Esophagus muscularis mucosa (tissue), 4 donors: Measurements from ENCODE around the gene DNAAF5. TPM values are rescaled to one million over a fixed set of nuclear protein-coding genes. Genes with fewer than 3 reads are reported as not detected.

Experiments used
- DNase-seq: peaks from one replicate; pipeline ENCODE4 v3.0.0-alpha.2; 2017; ENCODE audit errors: extremely low spot score
- H3K27ac ChIP-seq, 4 donors: fragments of 200-600 bp; sonication (generic); replicated peaks in 1 of 4; 1 replicate in 3 of 4; 2 replicates in 1 of 4; pipeline ENCODE4 v1.5.1; 2016 to 2019; ENCODE audit warnings: mild to moderate bottlenecking in 1 of 4
- H3K27me3 ChIP-seq, 4 donors: fragments of 200-600 bp; sonication (generic); one replicate each; pipeline versions ENCODE4 v1.5.1 to v1.6.0; 2016 to 2019
- H3K36me3 ChIP-seq, 4 donors: fragments of 200-600 bp; sonication (generic); one replicate each; pipeline ENCODE4 v1.5.1; 2016 to 2019
- H3K4me1 ChIP-seq, 4 donors: fragments of 200-600 bp; sonication (generic); one replicate each; pipeline ENCODE4 v1.5.1; 2016 to 2019
- H3K4me3 ChIP-seq, 4 donors: fragments of 200-600 bp; sonication (generic); 1 replicate in 2 of 4; 2 replicates in 2 of 4; pipeline ENCODE4 v1.5.1; 2016 to 2019; ENCODE audit warnings: mild to moderate bottlenecking in 4 of 4, moderate library complexity in 1 of 4
- H3K9me3 ChIP-seq, 4 donors: fragments of 200-600 bp; sonication (generic); 1 replicate in 3 of 4; 2 replicates in 1 of 4; pipeline ENCODE4 v1.5.1; 2016 to 2019
- EP300 ChIP-seq: sonication (generic); formaldehyde crosslinking; IDR thresholded peaks from one replicate; pipeline ENCODE4 v1.6.1; 2017; ENCODE audit warnings: antibody characterized with exemption
- POLR2A ChIP-seq: fragments of 450-650 bp; IDR thresholded peaks from one replicate; pipeline ENCODE4 v1.6.1; 2017; ENCODE audit warnings: antibody characterized with exemption, moderate library complexity, mild to moderate bottlenecking, low read depth
- POLR2AphosphoS5 ChIP-seq, 2 donors: sonication (generic); formaldehyde crosslinking; IDR thresholded peaks; one replicate each; pipeline ENCODE4 v1.6.1; 2017; ENCODE audit warnings: antibody characterized with exemption in 2 of 2
- WGBS: methylation state at CpG from one replicate; pipeline ENCODE4 v1.1.5; 2018; 5-methylcytosine and 5-hydroxymethylcytosine counted together
- intact Hi-C: fragments of 100-400 bp; cut with DNase I; formaldehyde crosslinking; loops from one replicate; pipeline ENCODE4 v1.15.1; 2023
- total RNA-seq, 4 donors: library from RNA; depleted of rRNA; stranded (reverse); fragments of >200 nt; gene quantifications; one replicate each; pipeline versions ENCODE4 v1.1.0 to v1.2.1, GENCODE V29; 2016
- TF ChIP-seq, protein P1 (sequence below), 3 experiments: fragments of 200-600 bp in 2 of 3; fragments of 450-650 bp in 1 of 3; sonication (generic) in 2 of 3; IDR thresholded peaks; one replicate each; pipeline ENCODE4 v1.5.1; 2017 to 2019; ENCODE audit warnings: antibody characterized with exemption in 3 of 3, mild to moderate bottlenecking in 2 of 3, moderate library complexity in 1 of 3

DNAAF5 gene
- total RNA-seq: 10 to 100 TPM; 21.2 to 32.7 (median 29.4) TPM

DNA sequence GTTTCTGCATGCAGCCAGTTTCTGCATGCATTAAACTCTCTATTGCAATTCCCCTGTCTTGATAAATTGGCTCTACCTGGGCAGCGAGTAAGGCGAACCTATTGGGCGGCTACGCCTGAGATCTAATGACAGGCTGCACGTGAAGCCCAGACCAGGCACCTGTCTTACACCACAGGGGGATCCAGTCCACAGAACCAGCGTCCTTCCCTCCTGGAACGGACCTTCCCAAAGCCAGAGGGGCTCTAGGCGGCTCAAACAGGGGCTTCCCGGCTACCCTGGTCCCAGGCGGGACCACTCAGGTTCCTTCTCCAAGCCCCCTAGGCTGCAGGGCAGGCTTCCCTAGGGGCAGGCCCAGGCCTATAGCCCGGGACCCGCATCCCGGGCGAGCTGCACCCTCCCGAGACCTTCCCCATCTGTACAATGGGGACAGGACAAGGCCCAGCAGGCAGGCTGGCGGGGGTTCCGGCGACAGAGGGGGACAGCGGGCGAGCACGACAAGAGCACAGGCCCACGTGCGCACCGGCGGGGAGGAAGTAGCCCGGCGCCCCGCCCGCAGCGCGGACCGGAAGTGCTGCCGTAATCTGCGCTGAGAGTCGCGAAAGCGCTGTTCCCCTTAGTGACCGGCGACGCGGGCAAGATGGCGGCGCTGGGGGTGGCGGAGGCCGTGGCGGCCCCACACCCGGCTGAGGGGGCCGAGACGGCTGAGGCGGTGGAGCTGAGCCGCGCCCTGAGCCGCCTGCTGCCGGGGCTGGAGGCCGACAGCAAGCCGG is at the start of gene DNAAF5:
DNAAF5 (plus strand) TSS at position 616 of the 770 bp plus-strand sequence; CDS start at position 638, 22 bp downstream.
- WGBS: 19% methylated on average over 28 of the region's 56 CpGs
- Histone ChIP-seq H3K27ac (peak within 1 kb of the TSS; percentile 65 to 85 (median 76)), H3K4me1 (peaks cover 23 to 40% (median 34%) of the 10 kb centered on the region in 4 donors), H3K9me3 (no peaks in the 10 kb centered on the region), H3K4me3 (peak within 1 kb of the TSS; percentile 87 to 99 (median 96)), H3K36me3 (peaks cover 0 to 23% (median 10%) of the 10 kb centered on the region in 4 donors), H3K27me3 (no peaks in the 10 kb centered on the region)
- peak; percentile 97 for DNase-seq
- intact Hi-C loops: no loop called here
- TF ChIP-seq POLR2AphosphoS5 (IDR thresholded peaks at IDR 0.05) (peak; percentile 79 to 86), EP300 (no peak)
- TF ChIP-seq, protein P1, sequence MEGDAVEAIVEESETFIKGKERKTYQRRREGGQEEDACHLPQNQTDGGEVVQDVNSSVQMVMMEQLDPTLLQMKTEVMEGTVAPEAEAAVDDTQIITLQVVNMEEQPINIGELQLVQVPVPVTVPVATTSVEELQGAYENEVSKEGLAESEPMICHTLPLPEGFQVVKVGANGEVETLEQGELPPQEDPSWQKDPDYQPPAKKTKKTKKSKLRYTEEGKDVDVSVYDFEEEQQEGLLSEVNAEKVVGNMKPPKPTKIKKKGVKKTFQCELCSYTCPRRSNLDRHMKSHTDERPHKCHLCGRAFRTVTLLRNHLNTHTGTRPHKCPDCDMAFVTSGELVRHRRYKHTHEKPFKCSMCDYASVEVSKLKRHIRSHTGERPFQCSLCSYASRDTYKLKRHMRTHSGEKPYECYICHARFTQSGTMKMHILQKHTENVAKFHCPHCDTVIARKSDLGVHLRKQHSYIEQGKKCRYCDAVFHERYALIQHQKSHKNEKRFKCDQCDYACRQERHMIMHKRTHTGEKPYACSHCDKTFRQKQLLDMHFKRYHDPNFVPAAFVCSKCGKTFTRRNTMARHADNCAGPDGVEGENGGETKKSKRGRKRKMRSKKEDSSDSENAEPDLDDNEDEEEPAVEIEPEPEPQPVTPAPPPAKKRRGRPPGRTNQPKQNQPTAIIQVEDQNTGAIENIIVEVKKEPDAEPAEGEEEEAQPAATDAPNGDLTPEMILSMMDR (IDR thresholded peaks at IDR 0.05): peak in 1 of 3 experiments; percentile 19

DNA sequence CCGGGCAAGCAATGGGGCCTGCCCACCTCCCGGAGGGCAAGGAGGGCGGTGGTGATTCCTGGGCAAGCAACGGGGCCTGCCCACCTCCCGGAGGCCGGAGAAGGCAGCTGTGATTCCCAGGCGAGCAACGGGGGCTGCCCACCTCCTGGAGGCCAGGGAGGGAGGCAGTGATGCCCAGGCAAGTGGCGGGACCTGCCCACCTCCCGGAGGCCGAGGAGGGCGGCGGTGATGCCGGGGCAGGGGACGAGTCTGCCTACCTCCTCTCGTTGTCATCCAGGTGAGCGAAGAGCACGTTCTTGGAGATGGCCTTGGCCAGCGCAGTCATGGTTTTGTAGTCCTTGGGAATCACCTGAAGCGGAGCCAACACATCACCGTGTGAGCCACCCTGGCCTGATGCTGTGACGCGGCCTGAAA is 49.5 kb upstream of the DNAAF5 start:
- DNase-seq: no peak
- no peak for TF ChIP-seq POLR2A
- no peak for TF ChIP-seq EP300
- TF ChIP-seq, protein P1 (IDR thresholded peaks at IDR 0.05): no peak
- no peak for TF ChIP-seq POLR2AphosphoS5 (IDR thresholded peaks at IDR 0.05)
- H3K4me3 ChIP-seq: no peak overlapping the region
- peaks cover 0 to 39% (median 16%) of the 10 kb centered on the region in 4 donors for H3K36me3 ChIP-seq
- 96% methylated on average over 12 of the region's 23 CpGs for WGBS
- H3K9me3 ChIP-seq: no peaks in the 10 kb centered on the region
- H3K27ac ChIP-seq: peak overlapping the region in 1 of 4 donors; percentile 80
- intact Hi-C loops: no loop called here
- H3K4me1 ChIP-seq: peaks cover 4 to 14% (median 11%) of the 10 kb centered on the region in 4 donors
- no peaks in the 10 kb centered on the region for H3K27me3 ChIP-seq

DNA sequence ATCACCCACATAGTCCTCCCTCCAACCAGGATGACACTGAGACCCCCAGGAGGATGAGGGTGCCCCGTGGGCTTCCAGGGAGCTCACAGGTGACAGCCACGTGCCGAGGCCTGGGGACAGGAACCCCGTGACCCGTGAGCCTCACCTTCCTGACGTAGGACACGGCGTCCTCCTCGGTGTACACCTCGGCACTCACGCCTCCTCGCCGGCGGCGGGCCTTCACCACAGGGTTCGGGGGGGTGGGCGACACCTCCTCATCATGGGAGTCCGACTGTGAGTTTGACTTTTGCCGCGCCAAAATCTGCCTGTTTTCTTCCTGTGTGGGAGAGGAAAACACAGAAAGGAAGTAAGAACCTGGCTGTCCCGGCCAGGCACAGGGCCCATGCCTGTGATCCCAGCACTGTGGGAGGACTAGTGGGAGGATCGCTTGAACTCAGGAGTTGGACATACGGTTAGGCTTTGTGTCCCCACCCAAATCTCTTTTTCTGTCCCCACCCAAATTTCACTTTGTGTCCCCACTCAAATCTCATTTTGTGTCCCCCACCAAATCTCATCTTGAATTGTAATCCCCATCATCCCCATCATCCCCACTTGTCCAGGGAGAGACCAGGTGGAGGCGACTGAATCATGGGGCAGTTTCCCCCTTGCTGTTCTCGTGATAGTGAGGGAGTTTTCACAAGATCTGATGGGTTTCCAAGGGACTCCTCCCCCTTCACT is 45.9 kb upstream of the DNAAF5 start:
- TF ChIP-seq EP300 (no peak), POLR2A (no peak), POLR2AphosphoS5 (IDR thresholded peaks at IDR 0.05) (no peak)
- TF ChIP-seq, protein P1 (IDR thresholded peaks at IDR 0.05): no peak
- no peak for DNase-seq
- Histone ChIP-seq H3K9me3 (peaks cover 0 to 7% (median 3%) of the 10 kb centered on the region in 4 donors), H3K4me3 (no peak overlapping the region), H3K27ac (no peak overlapping the region), H3K4me1 (peaks cover 0 to 4% (median 2%) of the 10 kb centered on the region in 4 donors), H3K27me3 (no peaks in the 10 kb centered on the region), H3K36me3 (peaks cover 0 to 39% (median 16%) of the 10 kb centered on the region in 4 donors)
- intact Hi-C loops: no loop called here
- WGBS: 98% methylated on average over 16 of the region's 25 CpGs

DNA sequence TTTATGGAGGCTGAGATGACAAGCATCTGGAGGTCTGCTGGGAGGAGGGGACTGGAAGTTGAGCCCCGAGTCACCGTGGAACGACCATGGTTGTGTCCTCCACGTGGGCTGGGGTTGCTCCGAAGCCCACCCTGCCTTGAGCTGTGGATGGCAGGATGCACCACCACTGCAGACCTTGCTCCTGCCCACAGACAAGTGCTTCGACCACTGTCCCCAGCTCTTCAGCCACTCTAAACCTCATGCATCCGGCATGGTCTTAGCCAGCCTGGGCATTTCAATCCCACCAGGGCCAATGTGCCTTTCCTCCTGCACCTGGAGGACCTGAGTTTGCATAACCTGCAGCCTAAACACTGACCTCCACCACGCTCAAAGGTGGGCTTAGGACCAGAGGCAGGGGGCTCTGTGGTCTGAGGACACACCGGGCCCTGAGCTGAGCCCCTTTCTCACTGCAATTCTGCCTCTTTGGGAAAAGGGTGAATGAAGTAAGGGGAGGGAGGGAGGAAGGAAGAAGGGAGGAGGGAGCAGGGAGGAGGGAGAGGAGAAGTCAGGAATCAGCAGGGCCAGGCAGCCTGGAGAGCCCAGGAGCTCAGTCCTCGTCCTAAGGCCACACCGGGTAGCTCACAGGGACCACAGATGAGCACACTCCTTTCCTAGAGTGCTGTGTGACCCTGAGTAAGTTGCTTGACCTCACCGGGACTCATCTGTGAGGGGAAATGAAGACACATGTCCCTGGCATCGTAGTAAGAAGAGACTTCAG is 44.8 kb upstream of the DNAAF5 start:
- WGBS: 98% methylated on average over 13 of the region's 13 CpGs
- peaks cover 0 to 33% (median 11%) of the 10 kb centered on the region in 4 donors for H3K36me3 ChIP-seq
- peaks cover 0 to 18% (median 15%) of the 10 kb centered on the region in 4 donors for H3K9me3 ChIP-seq
- H3K27me3 ChIP-seq: no peaks in the 10 kb centered on the region
- intact Hi-C loops: no loop called here
- TF ChIP-seq POLR2A (no peak), EP300 (no peak), POLR2AphosphoS5 (IDR thresholded peaks at IDR 0.05) (no peak)
- TF ChIP-seq, protein P1 (IDR thresholded peaks at IDR 0.05): no peak
- no peaks in the 10 kb centered on the region for H3K4me1 ChIP-seq
- H3K4me3 ChIP-seq: no peak overlapping the region
- DNase-seq: no peak
- H3K27ac ChIP-seq: no peak overlapping the region
